GM12878 (cell line): ENCODE results near the gene SAMD3.
"Not testable (repeated sequence)": the region's sequence is repeated elsewhere in the genome, so short reads cannot be mapped to it uniquely, and the experiment has no call there.

ENCODE experiments used
- CHD1 ChIP-seq: IDR thresholded peaks from 2 replicates; pipeline ENCODE4 v1.6.1; 2012; ENCODE audit warnings: low read depth, low read length, improper control_type of control experiment
- ETV6 ChIP-seq, 2 experiments: fragments of 450-650 bp in 1 of 2; IDR thresholded peaks in 1 of 2; conservative IDR thresholded peaks in 1 of 2; 2 replicates each; pipeline ENCODE4 v1.6.1; 2014; ENCODE audit warnings: antibody characterized with exemption in 1 of 2, borderline replicate concordance in 1 of 2, low read depth in 1 of 2, mild to moderate bottlenecking in 1 of 2, moderate library complexity in 1 of 2
- HDAC6 ChIP-seq: fragments of 200-600 bp; sonication (generic); IDR thresholded peaks from one replicate; pipeline ENCODE4 v1.8.0; 2017; ENCODE audit warnings: antibody characterized with exemption; ENCODE audit not compliant: unreplicated experiment
- JUND ChIP-seq: IDR thresholded peaks from 2 replicates; pipeline ENCODE4 v1.6.1; 2012; ENCODE audit warnings: low read depth, mild to moderate bottlenecking, low read length, improper control_type of control experiment, moderate library complexity
- POLR2AphosphoS5 ChIP-seq: IDR thresholded peaks from 2 replicates; pipeline ENCODE4 v1.6.1; 2011; ENCODE audit warnings: mild to moderate bottlenecking, low read length, inconsistent platforms
- YY1 ChIP-seq: IDR thresholded peaks from 2 replicates; pipeline ENCODE4 v1.6.1; 2011; ENCODE audit warnings: low read depth, mild to moderate bottlenecking, low read length
- TF ChIP-seq, protein P1 (sequence below), 3 experiments: IDR thresholded peaks in 2 of 3; conservative IDR thresholded peaks in 1 of 3; 2 replicates each; pipeline ENCODE4 v1.5.1; 2011; ENCODE audit warnings: low read depth in 3 of 3, low read length in 3 of 3, mild to moderate bottlenecking in 3 of 3, control low read depth in 2 of 3, moderate library complexity in 2 of 3, inconsistent platforms in 1 of 3, mixed read lengths in 1 of 3; ENCODE audit not compliant: control insufficient read depth in 2 of 3, insufficient read depth in 1 of 3; ENCODE audit errors: extremely low read depth in 1 of 3
- TF ChIP-seq, protein P2 (sequence below): IDR thresholded peaks from 2 replicates; pipeline ENCODE4 v1.6.1; 2012; ENCODE audit warnings: low read depth, low read length, improper control_type of control experiment
- TF ChIP-seq, protein P3 (sequence below): fragments of 450-650 bp; IDR thresholded peaks from 2 replicates; pipeline ENCODE4 v1.6.1; 2018; ENCODE audit warnings: mild to moderate bottlenecking, low read depth, moderate library complexity; ENCODE audit not compliant: partially characterized antibody
- TF ChIP-seq, protein P4 (sequence below): fragments of 450-650 bp; conservative IDR thresholded peaks from 2 replicates; pipeline ENCODE4 v1.6.1; 2017; ENCODE audit warnings: mild to moderate bottlenecking, moderate library complexity

DNA sequence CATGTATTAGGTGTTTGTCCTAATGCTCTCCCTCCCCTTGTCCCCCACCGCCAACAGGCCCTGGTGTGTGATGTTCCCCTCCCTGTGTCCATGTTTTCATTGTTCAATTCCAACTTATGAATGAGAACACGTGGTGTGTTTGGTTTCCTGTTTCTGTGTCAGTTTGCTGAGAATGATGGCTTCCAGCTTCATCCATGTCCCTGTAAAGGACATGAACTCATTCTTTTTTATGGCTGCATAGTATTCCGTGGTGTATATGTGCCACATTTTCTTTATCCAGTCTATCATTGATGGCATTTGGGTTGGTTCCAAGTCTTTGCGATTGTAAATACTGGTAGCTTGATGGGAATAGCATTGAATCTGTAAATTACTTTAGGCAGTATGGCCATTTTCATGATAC, 52.6 kb downstream of the SAMD3 start:
- TF ChIP-seq YY1; ETV6 (conservative IDR thresholded peaks at IDR 0.05 in 1 of 2, IDR thresholded peaks at IDR 0.05 in 1 of 2; ENCODE audit: borderline replicate concordance in 1 of 2, low read depth in 1 of 2); POLR2AphosphoS5; HDAC6; CHD1; JUND: not testable (repeated sequence)
- TF ChIP-seq, protein P1, sequence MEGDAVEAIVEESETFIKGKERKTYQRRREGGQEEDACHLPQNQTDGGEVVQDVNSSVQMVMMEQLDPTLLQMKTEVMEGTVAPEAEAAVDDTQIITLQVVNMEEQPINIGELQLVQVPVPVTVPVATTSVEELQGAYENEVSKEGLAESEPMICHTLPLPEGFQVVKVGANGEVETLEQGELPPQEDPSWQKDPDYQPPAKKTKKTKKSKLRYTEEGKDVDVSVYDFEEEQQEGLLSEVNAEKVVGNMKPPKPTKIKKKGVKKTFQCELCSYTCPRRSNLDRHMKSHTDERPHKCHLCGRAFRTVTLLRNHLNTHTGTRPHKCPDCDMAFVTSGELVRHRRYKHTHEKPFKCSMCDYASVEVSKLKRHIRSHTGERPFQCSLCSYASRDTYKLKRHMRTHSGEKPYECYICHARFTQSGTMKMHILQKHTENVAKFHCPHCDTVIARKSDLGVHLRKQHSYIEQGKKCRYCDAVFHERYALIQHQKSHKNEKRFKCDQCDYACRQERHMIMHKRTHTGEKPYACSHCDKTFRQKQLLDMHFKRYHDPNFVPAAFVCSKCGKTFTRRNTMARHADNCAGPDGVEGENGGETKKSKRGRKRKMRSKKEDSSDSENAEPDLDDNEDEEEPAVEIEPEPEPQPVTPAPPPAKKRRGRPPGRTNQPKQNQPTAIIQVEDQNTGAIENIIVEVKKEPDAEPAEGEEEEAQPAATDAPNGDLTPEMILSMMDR (IDR thresholded peaks at IDR 0.05 in 2 of 3, conservative IDR thresholded peaks at IDR 0.05 in 1 of 3; ENCODE audit: control insufficient read depth in 2 of 3, extremely low read depth in 1 of 3, insufficient read depth in 1 of 3, low read depth in 3 of 3, low read length in 3 of 3) = not testable (repeated sequence)
- TF ChIP-seq, protein P2, sequence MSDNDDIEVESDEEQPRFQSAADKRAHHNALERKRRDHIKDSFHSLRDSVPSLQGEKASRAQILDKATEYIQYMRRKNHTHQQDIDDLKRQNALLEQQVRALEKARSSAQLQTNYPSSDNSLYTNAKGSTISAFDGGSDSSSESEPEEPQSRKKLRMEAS = not testable (repeated sequence)
- TF ChIP-seq, protein P3, sequence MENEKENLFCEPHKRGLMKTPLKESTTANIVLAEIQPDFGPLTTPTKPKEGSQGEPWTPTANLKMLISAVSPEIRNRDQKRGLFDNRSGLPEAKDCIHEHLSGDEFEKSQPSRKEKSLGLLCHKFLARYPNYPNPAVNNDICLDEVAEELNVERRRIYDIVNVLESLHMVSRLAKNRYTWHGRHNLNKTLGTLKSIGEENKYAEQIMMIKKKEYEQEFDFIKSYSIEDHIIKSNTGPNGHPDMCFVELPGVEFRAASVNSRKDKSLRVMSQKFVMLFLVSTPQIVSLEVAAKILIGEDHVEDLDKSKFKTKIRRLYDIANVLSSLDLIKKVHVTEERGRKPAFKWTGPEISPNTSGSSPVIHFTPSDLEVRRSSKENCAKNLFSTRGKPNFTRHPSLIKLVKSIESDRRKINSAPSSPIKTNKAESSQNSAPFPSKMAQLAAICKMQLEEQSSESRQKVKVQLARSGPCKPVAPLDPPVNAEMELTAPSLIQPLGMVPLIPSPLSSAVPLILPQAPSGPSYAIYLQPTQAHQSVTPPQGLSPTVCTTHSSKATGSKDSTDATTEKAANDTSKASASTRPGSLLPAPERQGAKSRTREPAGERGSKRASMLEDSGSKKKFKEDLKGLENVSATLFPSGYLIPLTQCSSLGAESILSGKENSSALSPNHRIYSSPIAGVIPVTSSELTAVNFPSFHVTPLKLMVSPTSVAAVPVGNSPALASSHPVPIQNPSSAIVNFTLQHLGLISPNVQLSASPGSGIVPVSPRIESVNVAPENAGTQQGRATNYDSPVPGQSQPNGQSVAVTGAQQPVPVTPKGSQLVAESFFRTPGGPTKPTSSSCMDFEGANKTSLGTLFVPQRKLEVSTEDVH = not testable (repeated sequence)
- TF ChIP-seq, protein P4, sequence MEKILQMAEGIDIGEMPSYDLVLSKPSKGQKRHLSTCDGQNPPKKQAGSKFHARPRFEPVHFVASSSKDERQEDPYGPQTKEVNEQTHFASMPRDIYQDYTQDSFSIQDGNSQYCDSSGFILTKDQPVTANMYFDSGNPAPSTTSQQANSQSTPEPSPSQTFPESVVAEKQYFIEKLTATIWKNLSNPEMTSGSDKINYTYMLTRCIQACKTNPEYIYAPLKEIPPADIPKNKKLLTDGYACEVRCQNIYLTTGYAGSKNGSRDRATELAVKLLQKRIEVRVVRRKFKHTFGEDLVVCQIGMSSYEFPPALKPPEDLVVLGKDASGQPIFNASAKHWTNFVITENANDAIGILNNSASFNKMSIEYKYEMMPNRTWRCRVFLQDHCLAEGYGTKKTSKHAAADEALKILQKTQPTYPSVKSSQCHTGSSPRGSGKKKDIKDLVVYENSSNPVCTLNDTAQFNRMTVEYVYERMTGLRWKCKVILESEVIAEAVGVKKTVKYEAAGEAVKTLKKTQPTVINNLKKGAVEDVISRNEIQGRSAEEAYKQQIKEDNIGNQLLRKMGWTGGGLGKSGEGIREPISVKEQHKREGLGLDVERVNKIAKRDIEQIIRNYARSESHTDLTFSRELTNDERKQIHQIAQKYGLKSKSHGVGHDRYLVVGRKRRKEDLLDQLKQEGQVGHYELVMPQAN = not testable (repeated sequence)
